HG03378 (cell line): ENCODE data around the gene ZNF594.
"Not testable (repeated sequence)": the region's sequence is repeated elsewhere in the genome, so short reads cannot be mapped to it uniquely, and the experiment has no call there.

Experiments
- ATAC-seq: cut with Tn5 transposase; IDR thresholded peaks from one replicate; pipeline ENCODE4 v1.9.1; 2021; ENCODE audit warnings: mild to moderate bottlenecking, moderate library complexity; ENCODE audit not compliant: unreplicated experiment

The ZNF594 gene

DNA sequence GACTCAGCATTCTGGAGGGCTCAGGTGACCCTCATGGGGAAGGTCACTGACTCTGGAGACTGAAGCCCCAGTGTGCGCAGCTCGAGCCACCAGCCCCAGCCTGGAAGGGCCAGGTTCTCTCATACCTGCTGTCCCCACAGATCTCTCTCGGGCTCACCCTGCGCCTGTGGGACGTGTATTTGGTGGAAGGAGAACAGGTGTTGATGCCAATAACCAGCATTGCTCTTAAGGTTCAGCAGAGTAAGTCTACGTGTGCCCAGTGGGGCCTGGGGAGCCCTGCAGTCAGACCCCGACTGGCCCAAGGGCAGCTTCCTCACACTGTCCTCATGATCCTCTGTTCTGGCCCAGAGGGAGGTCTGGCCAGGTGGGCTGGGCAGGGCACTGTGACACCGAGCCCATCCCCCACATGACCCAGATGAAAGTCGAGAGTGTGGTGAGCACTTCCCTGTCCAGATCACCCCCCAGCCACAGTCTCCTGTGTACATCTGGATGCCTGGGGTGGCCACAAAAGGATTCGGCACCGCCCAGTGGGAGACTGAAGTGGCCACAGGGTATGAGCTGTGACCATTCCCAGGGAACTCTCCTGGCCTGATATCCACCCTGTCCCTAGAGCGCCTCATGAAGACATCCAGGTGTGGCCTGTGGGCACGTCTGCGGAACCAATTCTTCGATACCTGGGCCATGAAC, 54.0 kb downstream of the ZNF594 start:
- ATAC-seq: not testable (repeated sequence)

DNA sequence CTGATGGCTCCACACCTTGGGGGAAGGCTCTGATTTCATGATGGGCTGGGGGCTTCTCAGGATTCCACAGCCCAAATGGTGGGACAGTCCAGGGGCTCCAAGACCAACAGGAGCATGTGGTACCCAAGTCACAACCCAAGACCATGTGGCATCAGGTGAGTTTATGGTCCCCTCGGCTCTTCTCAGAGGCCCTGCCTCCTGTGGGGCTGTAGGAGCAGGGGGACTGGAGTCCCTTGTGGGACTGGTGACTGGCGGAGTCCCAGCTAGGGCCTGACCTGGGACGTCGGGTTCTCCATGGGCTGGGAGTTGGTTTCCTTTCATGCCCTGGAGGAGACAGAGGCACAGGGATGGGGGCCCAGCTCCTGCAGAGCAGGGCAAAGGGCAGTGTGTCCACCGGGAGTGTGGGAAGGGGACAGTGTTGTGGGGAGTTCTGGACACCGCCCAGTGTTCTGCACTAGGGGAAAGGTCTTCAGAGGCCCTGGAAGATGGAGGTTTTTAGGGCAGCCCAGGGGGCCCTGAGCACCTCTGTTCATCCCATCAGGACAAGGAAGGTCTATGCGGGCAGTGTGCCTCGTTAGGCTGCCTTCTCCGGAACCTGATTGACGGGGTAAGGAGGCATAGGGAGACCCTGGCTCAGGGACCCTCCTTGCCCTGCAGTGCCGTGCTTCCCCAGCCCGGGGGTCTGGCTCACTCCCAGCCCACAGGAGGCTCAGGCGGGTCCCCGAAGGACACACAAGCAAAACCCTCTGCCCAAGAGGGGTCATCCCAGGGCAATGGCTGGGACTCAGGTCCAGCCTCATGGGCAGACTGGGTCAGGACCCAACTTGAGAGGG, 54.9 kb downstream of the ZNF594 start:
- not testable (repeated sequence) for ATAC-seq

DNA sequence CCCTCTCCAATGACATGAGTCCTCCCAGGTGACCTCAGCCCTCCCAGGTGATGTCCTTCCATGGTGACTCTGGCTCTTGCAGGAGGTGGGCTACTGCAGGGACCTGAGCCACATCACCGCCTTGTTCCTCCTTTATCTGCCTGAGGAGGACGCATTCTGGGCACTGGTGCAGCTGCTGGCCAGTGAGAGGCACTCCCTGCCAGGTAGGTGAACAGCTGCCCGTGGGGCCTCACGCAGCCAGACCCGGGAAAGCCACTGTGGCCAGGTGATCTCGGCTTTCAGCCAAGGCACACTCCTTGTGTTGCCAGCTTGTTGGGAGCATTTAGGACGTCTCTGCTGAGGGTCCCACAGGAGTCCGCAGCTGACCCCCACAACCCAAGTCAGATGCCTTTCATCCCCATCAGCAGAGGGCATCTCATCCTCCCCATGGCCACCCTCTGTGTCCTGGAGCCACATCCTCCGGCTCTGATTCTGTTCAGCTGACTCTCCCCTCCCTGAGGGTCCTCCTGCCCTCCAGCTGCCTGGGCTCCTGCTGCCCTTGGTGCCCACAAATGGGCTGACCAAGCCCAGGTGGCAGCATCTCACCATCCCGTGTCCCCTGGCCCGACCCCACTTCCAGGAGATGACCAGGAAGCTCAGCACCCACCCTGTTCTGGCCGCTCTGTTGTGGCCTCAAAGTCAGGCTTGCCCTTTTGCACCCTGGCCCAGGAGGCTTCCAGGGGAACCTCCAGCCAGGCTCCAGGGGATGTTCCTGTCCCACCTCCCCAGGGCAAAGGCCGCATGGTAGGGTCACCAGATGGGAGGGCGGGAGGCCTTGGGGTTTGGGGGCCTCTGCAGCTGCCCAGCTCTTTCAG, 55.7 kb downstream of the ZNF594 start:
- ATAC-seq: no peak

DNA sequence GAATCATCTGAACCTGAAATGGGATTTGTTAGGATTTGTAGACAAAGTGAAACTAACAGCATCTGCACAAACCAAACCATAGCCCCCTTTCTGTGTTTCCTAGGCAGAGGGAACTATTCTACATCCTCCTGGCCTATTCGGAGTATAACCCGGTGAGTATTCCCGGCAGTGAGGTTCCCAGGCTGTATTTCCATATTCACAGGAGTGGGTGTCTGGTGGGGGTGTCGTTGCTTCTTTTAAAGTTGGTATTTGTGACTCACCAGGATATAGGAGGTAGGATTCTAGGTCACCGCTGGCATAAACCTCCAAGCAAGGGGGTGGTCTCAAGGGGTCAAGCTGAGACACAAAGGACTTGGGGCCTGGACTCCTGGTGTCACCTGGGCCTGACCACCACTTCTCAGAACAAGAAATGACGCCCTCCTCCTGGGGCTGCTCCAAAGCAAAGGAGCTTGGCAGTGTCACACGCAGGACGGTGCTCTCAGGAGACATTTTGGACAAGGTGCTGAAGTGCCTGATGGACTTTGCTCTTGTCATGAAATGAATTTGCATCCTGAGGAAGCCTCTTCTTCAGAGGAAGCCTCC, 56.4 kb downstream of the ZNF594 start:
- not testable (repeated sequence) for ATAC-seq

DNA sequence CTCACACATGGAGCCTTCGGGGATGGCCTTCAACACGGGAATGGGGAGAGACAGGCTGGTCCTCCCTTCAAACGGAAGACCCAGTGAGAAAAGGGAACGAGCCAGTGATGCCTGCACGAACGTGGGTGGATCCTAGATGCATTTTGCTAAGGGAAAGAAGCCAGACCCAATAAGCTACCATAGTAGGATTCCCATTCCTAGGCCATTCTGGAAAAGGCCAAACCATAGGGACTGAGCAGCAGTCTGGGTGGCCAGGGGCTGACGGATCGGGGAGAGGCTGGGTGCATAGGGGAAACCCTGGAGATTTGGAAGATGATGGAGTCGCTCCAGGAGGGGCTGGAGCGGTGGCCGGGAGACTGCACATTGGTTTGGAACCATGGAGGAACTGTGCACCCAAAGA, 57.1 kb downstream of the ZNF594 start:
- ATAC-seq: not testable (repeated sequence)

DNA sequence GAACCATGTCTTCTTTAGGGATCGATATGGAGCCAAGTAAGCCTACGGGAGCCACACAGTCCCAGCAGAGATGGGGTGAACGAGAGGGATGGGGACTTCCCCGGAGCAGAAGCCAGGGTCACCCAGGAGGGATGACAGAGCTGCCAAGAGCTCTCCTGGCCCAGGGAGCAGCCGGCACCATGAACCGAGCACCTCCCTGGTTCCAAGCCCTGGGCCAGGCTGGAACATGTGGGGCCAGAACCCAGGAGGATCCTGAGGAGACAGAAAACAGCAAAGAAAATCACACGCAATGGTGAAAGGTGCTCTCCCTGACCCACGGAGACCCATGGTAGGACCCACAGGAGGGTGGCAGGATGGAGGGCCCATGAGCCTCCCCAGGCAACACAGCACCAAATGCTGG, 57.7 kb downstream of the ZNF594 start:
- ATAC-seq: not testable (repeated sequence)

DNA sequence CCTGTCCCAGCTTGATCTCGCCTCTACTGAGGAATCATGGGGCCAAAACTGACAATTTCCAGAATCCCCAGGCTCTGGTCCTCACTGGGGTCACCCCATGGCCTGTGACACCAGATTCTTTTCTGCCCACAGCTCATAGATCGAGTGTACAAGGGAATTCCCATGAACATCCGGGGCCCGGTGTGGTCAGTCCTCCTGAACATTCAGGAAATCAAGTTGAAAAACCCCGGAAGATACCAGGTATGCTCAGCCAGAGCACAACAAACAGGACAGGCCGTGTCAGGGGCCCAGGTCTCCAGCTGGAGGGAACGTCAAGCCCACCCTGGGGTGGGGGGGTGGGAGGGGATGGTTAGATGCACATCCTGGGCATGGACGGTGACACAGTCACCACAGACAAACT, 58.4 kb downstream of the ZNF594 start:
- ATAC-seq: no peak

DNA sequence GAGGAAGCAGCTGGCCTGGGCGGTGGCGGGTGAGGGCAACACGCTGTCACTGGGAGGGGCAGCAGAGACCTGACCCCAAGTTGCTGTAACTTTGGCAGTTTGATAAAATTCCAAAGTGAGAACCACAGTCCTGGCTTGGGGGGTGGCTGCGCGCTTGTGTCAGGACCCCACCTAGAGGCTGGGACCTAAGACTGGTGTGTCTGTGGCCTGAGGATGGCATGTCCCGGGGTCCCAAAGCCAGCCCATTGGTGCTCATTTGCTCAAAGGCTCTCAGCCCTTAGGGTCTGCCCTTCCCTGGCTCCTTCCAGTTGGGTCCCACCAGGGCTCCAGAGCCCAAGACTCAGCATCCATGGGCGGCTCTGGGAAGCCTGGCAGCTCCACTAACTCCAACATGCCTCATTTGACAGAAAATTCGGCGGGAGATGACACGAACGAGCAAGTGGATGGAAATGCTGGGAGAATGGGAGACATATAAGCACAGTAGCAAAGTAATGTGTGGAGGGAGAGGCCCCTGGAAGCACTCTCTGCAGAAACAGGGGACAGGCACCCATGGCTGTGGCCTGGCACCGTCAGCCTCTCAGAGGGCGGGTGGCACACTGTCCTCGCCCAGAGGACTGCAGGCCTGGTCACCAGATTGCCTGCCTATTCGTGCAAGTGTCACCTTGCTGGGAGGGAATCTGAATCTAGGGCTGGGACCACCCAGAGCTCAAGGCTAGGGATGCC, 59.0 kb downstream of the ZNF594 start:
- not testable (repeated sequence) for ATAC-seq

DNA sequence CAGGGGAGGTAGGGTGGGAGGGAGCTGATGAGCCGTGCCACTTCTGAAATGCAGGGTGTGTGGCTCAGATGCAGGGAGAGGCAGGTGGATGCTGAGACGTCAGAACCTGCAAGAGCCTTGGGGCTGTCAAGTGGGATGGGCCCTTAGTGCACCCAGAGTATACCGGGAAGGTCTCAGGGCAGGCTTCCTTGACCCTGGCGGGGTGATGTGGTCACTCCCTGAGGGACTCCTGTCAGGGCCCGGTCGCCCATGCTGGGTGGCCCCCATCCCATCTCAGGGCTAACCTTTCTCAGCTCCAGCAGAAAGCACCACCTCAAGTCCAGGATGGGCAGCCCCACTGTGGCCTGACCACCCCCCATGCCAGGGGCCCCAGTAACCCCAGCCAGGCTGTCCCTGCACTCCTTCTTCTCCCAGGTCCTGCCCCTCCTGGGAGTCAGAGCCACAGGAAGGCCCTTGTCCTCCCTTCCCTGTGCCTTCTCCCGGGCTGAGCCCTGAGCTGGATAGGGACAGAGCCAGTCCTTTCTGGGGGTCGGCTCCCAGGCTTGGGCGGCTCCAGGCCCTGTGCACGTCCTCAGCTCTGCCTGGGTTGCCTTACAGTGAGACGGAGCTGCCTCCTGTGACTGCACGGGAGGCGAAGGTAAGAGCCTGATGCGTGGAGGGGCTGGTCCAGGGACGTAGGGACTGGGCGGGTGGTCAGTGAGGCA, 59.7 kb downstream of the ZNF594 start:
- not testable (repeated sequence) for ATAC-seq

DNA sequence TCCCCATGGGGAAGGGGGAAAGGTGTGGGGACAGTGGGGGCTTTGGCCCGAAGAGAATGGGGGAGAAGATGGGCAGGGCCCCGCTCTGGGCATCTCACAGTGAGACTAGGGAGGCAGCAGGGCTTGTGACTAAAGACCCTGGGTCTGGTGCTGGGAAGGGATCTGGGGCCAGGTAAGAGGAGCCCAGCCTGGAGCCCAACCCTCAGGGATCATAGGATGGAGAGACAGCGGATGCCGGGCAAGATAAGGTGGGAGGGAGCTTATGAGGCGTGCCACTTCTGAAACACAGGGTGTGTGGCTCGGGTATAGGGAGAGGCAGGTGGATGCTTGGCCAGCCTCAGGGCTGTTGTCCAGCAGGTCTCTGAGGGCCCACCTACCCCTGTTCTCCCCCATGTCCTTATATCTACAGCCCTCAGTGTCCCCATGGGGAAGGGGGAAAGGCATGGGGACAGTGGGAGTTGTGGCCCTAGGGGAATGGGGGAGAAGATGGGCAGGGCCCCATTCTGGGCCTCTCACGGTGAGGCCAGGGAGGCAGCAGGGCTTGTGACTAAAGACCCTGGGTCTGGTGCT, 60.4 kb downstream of the ZNF594 start:
- ATAC-seq: no peak

DNA sequence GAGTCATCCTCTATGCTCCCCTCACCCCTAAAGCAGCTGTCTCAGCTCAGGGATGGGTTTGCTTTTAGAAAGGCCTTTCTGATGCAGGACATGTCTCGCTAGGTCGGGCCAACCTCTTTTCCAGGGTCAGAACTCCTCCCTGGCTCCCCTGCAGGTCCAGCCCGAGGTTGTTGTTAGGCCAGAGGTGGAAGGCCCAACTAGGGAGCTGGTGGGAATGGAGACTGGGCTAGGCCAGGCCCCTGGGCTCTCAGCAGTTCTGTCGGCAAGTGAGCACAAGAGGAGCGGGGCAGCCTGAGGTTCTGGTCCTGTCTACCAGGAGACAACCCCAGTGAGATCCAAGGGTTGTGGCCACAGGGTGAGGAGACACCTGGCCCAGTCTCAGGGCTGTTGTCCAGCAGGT, 61.0 kb downstream of the ZNF594 start:
- ATAC-seq: not testable (repeated sequence)

DNA sequence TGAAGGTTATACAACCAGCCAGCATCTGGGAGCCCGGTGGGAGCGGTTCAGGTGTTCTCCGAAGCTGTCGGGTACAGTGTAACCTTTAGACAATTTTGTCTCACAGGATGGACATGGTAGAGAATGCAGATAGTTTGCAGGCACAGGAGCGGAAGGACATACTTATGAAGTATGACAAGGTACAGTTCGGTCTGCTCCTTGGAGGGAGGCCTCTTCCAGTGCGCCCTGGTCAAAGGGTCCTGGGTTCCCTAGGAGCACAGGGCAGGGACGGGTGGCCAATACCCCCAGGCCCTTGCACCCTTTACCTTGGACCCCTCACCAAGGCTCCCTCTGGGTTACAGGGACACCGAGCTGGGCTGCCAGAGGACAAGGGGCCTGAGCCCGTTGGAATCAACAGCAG, 61.4 kb downstream of the ZNF594 start:
- ATAC-seq: not testable (repeated sequence)

DNA sequence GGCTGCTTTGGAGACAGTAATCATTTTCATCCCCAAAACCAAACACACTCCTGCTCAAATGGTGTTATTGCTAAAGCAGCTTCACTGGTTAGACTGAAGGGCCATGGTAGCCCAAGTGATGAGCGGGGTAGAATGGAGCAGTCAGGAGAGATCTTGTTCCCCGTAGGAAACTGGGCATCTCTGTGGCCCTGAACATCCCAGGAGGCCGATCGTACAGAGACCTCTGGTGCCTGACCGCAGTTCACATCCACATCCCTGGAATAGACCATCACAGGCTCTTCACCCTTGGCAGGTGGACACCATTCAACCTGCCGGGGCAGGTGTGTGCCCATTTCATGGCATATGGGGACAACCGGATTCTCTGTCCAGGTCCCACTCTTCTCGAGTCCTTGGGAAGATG, 61.9 kb downstream of the ZNF594 start:
- ATAC-seq: not testable (repeated sequence)
